ENCODE data around the gene ARHGAP26.

DNA sequence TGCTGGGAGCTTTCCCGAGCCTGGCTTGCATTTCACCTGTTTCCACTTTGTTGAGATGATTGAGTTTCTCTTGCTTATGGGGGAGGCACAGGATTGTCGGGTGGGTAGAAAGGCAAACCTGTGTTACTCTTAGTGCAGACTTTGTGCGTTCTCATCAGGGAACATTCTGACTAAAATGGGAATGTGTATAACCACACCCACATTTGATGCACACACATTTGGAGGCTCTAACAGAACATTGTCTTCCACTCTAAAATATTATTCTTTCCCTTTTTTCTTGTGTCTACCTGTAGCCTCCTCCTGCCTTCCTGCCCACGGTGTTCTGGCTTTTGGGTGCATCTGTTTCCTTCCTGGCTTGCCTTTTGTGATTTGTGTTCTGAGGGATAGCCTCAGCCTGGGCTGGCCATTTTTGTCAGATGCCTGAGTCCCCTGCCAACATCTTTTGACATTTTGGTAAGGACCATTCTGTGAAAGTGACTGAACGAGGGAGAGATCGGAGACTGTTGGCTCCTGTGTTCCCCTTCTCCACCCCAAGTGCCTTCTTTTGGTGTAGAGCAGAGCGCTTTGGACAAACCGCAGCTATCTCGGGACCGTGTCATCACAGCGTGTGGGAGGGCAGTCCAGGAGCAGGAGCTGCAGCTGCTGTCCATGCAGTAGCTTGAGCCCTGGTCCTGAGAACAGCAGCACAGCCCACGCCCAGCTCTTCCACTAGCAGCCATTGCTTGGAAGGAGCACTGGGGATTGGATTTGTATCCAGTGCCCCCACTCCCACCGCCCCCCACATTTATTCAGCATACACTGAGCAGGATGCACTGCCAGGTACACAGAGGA, 101.4 kb downstream of the ARHGAP26 start:
- TF ChIP-seq, protein P1, sequence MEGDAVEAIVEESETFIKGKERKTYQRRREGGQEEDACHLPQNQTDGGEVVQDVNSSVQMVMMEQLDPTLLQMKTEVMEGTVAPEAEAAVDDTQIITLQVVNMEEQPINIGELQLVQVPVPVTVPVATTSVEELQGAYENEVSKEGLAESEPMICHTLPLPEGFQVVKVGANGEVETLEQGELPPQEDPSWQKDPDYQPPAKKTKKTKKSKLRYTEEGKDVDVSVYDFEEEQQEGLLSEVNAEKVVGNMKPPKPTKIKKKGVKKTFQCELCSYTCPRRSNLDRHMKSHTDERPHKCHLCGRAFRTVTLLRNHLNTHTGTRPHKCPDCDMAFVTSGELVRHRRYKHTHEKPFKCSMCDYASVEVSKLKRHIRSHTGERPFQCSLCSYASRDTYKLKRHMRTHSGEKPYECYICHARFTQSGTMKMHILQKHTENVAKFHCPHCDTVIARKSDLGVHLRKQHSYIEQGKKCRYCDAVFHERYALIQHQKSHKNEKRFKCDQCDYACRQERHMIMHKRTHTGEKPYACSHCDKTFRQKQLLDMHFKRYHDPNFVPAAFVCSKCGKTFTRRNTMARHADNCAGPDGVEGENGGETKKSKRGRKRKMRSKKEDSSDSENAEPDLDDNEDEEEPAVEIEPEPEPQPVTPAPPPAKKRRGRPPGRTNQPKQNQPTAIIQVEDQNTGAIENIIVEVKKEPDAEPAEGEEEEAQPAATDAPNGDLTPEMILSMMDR (IDR thresholded peaks at IDR 0.05) = no peak
- TF ChIP-seq POLR2A (IDR thresholded peaks at IDR 0.05) = no peak

Data from lower leg skin (tissue), 3 donors.